Measurements from ENCODE around the gene ATOH8.

ATOH8 gene

GRCh38 chr2:85732467-85733120 is 21.2 kb upstream of the ATOH8 start:
- TF ChIP-seq CTCF (IDR thresholded peaks at IDR 0.05; ENCODE audit: extremely low read depth, missing control alignments): no peak
- DNase-seq (ENCODE audit: low spot score): no peak

- TF ChIP-seq CTCF (IDR thresholded peaks at IDR 0.05; ENCODE audit: extremely low read depth, missing control alignments): no peak
- no peak for DNase-seq (ENCODE audit: low spot score)
These were observed 20.4 kb upstream of the ATOH8 start for GRCh38 chr2:85733121-85733960.

GRCh38 chr2:85734015-85734414 is 19.8 kb upstream of the ATOH8 start:
- no peak for TF ChIP-seq CTCF (IDR thresholded peaks at IDR 0.05; ENCODE audit: extremely low read depth, missing control alignments)
- no peak for DNase-seq (ENCODE audit: low spot score)

- DNase-seq (ENCODE audit: low spot score): no peak
These were observed 18.7 kb upstream of the ATOH8 start for GRCh38 chr2:85734942-85735608.

GRCh38 chr2:85735691-85736090 is 18.1 kb upstream of the ATOH8 start:
- DNase-seq (ENCODE audit: low spot score): no peak
- TF ChIP-seq CTCF (IDR thresholded peaks at IDR 0.05; ENCODE audit: extremely low read depth, missing control alignments): no peak

More at GRCh38 chr2:85734942-85735608, 18.7 kb upstream of the ATOH8 start:
- no peak for TF ChIP-seq CTCF (IDR thresholded peaks at IDR 0.05; ENCODE audit: extremely low read depth, missing control alignments)

GRCh38 chr2:85736456-85737355 is 17.1 kb upstream of the ATOH8 start:
- DNase-seq (ENCODE audit: low spot score): no peak
- no peak for TF ChIP-seq CTCF (IDR thresholded peaks at IDR 0.05; ENCODE audit: extremely low read depth, missing control alignments)
